GM13977 (cell line): ENCODE data around the gene KCNJ5.

ENCODE experiments used
- DNase-seq: peaks from one replicate; pipeline ENCODE4 v3.0.0; 2012; ENCODE audit warnings: low spot score
- in situ Hi-C: fragments of 300-500 bp; cut with MboI; formaldehyde crosslinking; loops from one replicate; pipeline ENCODE4 v1.12.0; 2022; ENCODE audit warnings: low sequenced_read_pairs, low pct_unique_long_range_greater_than_20kb, mixed read lengths, inconsistent platforms; ENCODE audit not compliant: unreplicated experiment
- TF ChIP-seq, protein P1 (sequence below): IDR thresholded peaks from 2 replicates; pipeline ENCODE4 v1.5.1; 2012; ENCODE audit warnings: mild to moderate bottlenecking, control low read depth; ENCODE audit not compliant: insufficient read depth; ENCODE audit errors: extremely low read depth, missing control alignments

KCNJ5 gene

GRCh38 chr11:128924104-128924503 is 32.9 kb downstream of the KCNJ5 start:
- TF ChIP-seq, protein P1, sequence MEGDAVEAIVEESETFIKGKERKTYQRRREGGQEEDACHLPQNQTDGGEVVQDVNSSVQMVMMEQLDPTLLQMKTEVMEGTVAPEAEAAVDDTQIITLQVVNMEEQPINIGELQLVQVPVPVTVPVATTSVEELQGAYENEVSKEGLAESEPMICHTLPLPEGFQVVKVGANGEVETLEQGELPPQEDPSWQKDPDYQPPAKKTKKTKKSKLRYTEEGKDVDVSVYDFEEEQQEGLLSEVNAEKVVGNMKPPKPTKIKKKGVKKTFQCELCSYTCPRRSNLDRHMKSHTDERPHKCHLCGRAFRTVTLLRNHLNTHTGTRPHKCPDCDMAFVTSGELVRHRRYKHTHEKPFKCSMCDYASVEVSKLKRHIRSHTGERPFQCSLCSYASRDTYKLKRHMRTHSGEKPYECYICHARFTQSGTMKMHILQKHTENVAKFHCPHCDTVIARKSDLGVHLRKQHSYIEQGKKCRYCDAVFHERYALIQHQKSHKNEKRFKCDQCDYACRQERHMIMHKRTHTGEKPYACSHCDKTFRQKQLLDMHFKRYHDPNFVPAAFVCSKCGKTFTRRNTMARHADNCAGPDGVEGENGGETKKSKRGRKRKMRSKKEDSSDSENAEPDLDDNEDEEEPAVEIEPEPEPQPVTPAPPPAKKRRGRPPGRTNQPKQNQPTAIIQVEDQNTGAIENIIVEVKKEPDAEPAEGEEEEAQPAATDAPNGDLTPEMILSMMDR = no peak
- in situ Hi-C loops = no loop called here
- no peak for DNase-seq

DNA sequence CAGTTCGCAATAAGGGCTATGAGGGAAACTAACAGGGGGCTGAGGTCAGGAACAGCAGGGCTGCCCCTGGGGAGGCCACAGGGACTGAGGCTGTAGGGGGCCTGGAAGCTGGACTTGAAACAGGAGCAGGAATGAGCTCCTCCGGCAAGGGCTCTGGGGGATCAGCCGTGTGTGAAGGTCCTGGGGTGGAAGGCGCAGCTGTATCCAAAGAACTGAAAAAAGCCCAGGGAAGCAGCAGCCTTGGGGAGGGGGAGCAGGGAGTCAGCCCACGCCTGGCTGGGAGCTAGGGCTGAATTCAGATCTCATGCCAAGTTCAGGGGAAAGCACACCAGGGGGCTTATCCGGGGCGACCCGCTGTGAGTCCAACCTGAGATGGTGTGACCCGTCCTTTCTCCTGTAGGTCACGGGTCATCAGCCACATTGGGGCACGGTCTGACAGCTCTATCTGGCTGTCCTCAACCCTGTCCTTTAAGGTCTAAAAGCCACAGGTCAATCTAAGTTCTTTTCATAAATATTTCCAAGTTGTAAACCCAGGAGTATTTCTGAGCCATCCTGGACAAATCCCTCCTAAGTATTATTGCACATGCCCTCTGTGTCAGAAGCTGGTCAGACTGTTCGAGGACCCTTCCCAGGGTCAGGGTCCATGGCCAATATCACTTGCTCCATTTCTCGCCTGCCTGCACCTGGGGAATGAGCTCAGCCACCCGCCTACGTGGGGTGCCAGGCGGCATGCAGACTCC is 33.5 kb downstream of the KCNJ5 start:
- in situ Hi-C loops = no loop called here
- DNase-seq = no peak
- TF ChIP-seq, protein P1 = no peak

DNA sequence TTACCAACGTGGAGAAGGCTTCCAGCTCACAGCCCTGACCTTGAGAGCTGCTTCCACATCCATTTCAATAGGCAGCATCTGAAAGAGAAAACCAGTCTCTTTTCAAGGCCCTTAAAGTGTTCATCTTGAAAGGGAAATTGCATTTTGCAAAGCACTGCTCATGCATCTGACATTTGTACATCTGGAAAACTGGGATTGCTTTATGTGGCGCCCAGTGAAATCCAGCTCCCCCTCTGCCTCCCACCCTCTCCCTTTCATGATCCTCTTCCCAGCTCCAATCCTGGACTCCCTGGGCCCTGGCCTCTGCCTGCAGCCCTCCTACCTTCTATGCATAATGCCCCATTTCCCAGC is 34.1 kb downstream of the KCNJ5 start:
- in situ Hi-C loops = no loop called here
- DNase-seq = no peak
- TF ChIP-seq, protein P1 = no peak

DNA sequence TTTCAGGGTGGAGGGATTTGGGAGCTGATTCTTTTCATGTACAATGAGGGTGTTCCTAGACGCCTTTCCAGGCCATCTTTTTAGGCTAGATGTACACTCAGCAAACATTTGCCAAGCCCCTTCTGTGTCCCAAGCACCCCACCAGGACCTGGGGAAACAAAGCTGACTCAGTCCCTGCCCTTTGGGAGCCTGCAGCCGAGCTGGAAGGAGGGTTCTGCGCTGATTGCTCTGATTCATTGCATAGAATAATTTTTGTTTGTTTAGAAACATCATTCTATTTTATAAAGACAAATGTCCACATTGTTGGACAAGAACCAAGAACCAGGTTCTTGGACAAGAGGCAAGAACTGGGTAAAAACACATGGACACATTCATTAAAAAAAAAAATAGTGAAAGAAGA is 34.8 kb downstream of the KCNJ5 start:
- DNase-seq = no peak
- in situ Hi-C loops = no loop called here
- TF ChIP-seq, protein P1 = no peak

DNA sequence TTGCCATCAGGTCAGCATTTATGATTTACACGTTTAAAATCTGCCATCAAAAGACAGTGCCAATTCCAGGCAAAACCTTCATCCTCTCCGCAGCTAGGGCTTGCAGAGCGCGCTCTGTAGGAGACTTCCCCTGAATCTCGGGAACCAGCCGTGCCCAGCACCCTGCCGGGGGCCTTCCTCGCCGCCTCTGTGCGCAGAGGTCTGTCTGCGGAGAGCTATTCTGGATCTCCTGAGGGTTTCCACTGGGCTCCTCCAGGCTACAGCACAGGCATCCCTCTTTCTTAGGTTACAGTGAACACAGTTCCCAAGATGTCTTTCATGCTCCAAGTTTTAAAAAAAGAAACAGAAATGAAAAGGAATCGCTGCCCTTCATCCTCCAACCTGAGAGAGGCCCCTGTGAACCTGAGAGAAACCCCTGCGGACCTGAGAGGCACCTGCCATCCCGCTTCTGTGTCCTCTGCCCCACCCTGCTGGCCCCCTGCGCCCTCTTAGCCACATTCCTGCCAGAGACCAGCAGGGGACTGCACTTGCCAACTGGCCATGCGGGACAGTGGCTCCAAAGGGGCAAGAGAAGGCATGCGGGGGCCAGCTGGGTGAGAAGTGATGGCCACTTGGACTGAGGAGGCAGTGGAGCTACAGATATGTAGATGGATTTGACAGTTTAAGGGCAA is 35.4 kb downstream of the KCNJ5 start:
- TF ChIP-seq, protein P1 = no peak
- in situ Hi-C loops = no loop called here
- no peak for DNase-seq

GRCh38 chr11:128927108-128927461 is 35.9 kb downstream of the KCNJ5 start:
- TF ChIP-seq, protein P1 = no peak
- in situ Hi-C loops = no loop called here
- no peak for DNase-seq
